ENCODE results near the gene ZNF740.
"Not testable (repeated sequence)": the region's sequence is repeated elsewhere in the genome, so short reads cannot be mapped to it uniquely, and the experiment has no call there.

Gene ZNF740

GRCh38 chr12:53161119-53161911, 19.2 kb upstream of the ZNF740 start:
- DNase-seq (ENCODE audit: extremely low read depth, low read depth) = no peak
- no peak overlapping the region for H3K4me3 ChIP-seq (replicated peaks; ENCODE audit: low read depth, low read length)
- no peak for TF ChIP-seq CTCF (IDR thresholded peaks at IDR 0.05; ENCODE audit: low read depth, low read length, missing control alignments)

- H3K4me3 ChIP-seq (replicated peaks; ENCODE audit: low read depth, low read length); DNase-seq (ENCODE audit: extremely low read depth, low read depth): not testable (repeated sequence)
Measured at GRCh38 chr12:53163008-53163407, 17.5 kb upstream of the ZNF740 start.

DNA sequence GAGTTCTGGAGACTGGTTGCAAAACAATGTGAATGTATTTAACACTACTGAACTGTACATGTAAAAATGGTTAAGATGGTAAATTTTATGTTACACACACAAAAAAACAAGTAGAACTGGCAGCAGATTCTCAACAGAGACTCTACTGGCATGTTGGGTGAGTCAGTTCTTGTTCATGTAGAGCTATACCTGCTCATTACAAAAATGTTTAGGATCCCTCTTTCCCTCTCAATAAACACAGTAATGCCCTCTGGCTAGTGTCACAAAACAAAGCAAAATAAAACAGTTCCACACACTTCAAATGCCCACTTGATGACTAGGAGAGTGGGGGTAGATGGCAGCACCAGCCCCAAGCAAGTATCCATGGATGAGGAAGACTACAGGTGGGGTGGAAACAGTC, 13.7 kb upstream of the ZNF740 start:
- no peak for DNase-seq (ENCODE audit: extremely low read depth, low read depth)
- TF ChIP-seq CTCF (IDR thresholded peaks at IDR 0.05; ENCODE audit: low read depth, low read length, missing control alignments) = no peak
- H3K4me3 ChIP-seq (replicated peaks; ENCODE audit: low read depth, low read length) = no peak overlapping the region

DNA sequence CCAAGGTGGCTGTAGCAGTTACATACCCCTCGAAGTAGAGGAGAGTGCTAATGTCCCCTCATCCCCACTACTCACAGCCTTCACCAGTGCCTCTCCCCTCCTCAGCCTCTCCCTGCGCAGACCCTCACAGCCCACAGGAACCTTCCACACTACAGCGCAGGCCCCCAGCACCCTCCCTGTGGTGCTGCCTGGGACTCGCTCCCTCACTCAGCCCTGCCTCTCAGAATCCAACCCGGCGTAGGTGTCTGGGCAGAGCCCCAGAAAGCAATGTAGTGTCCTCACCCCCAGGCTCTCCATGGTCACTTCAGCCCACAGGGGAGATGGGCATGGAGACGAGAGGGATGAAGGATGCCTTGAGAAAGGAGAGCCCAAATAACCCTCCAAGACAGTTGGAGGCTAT, 10.9 kb upstream of the ZNF740 start:
- H3K4me3 ChIP-seq (replicated peaks; ENCODE audit: low read depth, low read length) = no peak overlapping the region
- no peak for TF ChIP-seq CTCF (IDR thresholded peaks at IDR 0.05; ENCODE audit: low read depth, low read length, missing control alignments)
- no peak for DNase-seq (ENCODE audit: extremely low read depth, low read depth)

DNA sequence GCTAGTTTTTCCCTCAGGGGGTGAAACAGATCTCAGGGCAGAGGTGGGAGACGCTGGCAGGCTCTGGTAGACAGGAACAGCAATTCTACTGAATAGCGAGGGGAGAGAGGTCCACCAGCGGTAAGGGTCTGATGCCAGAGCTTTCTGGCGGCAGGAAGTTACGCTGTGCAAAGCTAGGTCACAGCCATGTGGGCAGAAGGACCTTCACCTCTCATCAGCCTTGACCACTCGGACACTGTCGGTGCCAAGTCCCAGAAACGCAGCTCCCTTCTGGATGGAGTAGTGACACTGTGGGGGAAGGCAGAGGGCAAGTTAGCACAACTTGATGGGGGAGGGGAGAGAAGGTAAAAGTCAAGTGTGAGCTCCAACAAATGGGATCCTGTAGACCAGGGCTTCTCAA, 10.3 kb upstream of the ZNF740 start:
- no peak for DNase-seq (ENCODE audit: extremely low read depth, low read depth)
- no peak for TF ChIP-seq CTCF (IDR thresholded peaks at IDR 0.05; ENCODE audit: low read depth, low read length, missing control alignments)
- no peak overlapping the region for H3K4me3 ChIP-seq (replicated peaks; ENCODE audit: low read depth, low read length)

GRCh38 chr12:53170876-53171724, 9.4 kb upstream of the ZNF740 start:
- TF ChIP-seq CTCF (IDR thresholded peaks at IDR 0.05; ENCODE audit: low read depth, low read length, missing control alignments) = no peak
- no peak for DNase-seq (ENCODE audit: extremely low read depth, low read depth)

GRCh38 chr12:53171725-53172329, 8.7 kb upstream of the ZNF740 start:
- TF ChIP-seq CTCF (IDR thresholded peaks at IDR 0.05; ENCODE audit: low read depth, low read length, missing control alignments) = no peak
- DNase-seq (ENCODE audit: extremely low read depth, low read depth) = no peak
- no peak overlapping the region for H3K4me3 ChIP-seq (replicated peaks; ENCODE audit: low read depth, low read length)

More at GRCh38 chr12:53170876-53171724, 9.4 kb upstream of the ZNF740 start:
- no peak overlapping the region for H3K4me3 ChIP-seq (replicated peaks; ENCODE audit: low read depth, low read length)
